ENCODE data around the gene GATAD2A.

GATAD2A gene

DNA sequence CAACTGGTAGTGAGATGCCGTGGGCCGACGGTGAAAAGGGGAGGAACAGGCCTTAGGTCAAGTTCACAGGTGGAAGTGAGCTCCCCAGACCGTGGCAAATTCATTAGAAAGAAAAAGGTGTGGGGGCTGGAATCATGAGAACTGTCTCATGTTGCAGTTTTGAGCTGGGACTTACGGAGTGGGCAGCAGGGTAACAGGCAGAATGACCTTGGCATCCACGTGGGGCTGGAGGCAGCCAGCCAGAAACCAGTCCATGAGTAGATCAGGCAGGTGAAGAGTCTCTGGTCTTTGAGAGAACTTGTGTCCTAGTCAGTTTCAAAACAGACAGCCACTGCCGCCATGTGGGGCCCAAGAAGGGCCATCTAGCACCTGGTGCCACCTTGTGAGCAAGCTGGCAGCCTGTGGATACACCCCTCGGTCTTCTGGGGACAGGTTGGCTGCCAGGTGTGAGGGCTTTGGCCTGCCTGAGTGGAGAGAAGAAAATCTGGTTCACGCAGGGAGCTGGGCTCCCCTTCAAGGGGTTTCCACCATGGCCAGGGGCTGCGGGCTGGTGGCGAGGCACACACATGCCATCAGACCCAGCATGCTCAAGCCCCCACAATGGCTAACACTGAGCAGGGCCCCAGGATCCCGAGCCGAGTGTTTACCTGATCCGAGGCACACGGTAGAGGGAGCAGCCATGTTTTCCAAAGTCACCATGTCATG is 86.0 kb downstream of the GATAD2A start:
- no peak for DNase-seq

DNA sequence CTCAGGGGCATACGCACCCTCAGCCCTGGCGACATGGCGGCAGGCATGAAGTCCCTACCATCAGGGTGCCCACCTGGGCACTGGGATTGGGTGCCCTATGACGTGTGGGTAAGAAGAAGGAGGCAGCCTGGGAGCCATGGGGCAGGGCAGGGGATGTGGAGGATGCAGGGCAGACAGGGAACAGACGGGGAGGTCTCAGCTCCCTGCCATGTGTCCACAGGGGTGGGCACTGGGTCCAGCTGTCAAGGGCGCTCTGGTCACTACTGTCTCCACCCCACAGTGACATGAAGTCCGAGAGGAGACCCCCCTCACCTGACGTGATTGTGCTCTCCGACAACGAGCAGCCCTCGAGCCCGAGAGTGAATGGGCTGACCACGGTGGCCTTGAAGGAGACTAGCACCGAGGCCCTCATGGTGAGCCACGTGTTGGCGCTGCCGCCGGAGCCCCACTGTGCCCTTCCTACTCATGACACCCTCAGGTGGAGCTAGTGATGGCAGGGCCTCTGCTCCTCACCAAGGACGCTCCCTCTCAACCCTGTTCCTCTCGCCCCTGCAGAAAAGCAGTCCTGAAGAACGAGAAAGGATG is 86.6 kb downstream of the GATAD2A start:
- DNase-seq, result no peak

DNA sequence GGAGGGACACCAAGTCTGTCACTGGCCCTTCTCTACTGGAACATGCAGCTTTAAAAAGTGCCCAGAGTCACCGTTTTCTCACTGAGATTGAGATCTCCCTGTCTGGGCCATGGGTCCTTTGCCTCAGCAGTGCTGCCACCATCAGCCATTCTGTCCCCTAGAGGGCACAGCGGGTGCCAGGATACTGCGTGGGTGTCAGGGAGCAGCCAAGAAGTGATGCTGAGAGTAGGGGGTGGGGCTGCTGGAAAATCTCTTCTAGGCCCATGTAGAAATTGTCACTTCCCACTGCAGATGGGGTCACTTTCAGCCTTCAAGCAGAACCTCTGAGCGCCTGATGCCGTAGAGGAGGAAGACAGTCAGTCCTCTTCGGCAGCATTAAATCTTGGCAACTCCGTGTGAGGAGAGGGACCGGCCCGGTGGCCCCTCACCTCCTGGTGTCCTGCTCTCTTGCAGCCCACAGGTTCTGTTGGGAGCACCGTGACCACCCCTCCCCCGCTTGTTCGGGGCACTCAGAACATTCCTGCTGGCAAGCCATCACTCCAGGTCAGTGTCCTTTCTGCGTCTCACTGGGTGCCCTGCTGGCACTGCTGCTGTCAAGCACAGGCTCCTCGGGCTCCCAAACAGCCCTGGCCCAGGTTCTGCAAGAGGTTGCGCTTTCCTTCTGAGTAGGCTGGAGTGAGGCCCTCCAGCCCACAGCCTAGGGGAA is 88.5 kb downstream of the GATAD2A start:
- no peak for DNase-seq

DNA sequence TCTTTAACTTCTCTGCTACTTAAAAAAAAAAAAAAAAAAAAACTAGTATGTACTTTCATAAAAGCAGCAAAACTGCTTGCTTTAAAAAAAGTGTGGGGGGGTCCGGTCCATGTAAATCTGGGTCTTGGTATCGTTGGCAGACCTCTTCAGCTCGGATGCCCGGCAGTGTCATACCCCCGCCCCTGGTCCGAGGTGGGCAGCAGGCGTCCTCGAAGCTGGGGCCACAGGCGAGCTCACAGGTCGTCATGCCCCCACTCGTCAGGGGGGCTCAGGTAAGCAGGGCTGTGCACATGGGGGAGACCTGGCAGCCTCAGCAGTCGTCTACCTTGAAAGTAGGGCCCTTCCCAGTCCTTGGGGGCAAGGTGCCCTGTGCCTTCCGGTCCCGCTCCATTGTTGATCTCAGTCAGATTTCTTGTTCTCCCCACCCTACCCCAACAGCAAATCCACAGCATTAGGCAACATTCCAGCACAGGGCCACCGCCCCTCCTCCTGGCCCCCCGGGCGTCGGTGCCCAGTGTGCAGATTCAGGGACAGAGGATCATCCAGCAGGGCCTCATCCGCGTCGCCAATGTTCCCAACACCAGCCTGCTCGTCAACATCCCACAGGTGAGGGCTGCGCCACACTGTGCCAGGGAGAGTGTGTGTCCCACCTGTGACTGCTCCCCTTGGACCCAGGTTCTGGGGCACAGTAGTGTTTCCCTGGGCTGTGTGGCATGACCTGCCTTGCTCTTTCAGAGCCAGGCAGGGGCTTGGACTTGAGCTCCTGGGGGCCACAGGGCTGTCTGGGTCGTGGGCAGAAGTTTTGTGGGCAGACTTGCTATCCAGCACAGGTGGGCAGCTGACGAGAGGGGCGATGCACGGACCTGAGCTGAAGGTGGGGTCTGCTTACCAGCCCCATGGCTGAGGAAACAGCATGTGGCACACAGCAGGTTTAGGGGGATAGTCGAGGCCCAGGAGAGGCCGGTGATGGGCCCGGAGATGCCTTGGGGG is 90.4 kb downstream of the GATAD2A start:
- DNase-seq, result no peak

DNA sequence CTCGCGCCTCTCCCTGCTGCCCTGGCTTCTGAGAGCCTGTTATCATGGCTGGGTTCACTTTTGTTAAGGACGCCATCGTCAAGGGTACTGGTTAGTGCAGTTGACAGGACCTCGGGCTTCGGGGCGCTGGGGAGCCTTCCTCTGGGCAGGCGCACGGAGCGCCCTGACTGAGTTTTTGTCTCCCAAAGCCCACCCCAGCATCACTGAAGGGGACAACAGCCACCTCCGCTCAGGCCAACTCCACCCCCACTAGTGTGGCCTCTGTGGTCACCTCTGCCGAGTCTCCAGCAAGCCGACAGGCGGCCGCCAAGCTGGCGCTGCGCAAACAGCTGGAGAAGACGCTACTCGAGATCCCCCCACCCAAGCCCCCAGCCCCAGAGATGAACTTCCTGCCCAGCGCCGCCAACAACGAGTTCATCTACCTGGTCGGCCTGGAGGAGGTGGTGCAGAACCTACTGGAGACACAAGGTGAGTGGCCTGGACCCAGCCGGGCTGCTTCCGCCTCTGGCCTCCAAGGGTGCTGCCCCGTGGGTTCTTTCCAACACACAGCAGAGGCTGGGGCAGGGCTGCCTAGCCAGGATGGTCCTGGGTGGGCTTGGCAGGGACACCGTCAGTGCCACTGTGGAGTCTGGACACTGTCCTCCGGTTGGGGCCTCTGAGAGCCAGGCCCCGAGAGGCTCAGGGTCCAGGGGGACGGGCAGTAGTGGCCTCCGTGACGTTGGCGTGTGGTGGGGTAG is 92.9 kb downstream of the GATAD2A start:
- DNase-seq, result no peak

DNA sequence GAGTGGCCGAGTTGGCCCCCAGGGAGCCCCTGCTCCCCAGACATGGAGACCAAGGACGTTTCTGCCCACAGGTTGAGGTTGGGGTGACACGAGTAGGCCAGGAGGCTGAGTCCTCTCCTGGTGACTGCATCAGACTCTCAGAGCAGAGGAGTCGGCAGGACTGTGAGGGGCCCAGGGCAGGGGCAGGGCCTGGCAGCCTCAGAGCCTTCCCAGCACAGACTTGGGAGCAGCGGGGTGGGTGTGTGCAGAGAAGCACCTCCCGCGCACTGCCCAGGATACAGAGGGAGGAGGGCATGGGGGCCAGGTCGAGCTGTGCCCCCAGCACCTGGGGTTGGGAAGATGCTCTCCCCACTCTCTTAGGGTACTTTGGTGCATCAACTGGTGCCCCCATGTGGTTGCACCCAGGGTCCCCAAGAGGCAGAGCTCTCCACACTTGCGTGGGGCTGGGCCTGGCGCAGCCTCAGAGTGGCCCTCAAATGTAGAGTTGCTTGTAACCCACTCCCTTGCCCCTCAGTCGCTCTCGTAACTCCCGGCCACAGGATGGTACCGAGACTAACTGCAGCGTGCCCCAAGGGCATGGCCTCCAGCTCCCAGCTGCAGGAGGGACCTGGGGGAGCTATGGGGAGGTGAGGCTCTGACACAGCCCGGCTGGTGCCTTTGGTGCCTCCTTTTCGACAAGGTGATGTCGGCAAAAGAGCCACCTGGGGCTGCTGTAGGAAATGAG is 94.0 kb downstream of the GATAD2A start:
- DNase-seq, result no peak

DNA sequence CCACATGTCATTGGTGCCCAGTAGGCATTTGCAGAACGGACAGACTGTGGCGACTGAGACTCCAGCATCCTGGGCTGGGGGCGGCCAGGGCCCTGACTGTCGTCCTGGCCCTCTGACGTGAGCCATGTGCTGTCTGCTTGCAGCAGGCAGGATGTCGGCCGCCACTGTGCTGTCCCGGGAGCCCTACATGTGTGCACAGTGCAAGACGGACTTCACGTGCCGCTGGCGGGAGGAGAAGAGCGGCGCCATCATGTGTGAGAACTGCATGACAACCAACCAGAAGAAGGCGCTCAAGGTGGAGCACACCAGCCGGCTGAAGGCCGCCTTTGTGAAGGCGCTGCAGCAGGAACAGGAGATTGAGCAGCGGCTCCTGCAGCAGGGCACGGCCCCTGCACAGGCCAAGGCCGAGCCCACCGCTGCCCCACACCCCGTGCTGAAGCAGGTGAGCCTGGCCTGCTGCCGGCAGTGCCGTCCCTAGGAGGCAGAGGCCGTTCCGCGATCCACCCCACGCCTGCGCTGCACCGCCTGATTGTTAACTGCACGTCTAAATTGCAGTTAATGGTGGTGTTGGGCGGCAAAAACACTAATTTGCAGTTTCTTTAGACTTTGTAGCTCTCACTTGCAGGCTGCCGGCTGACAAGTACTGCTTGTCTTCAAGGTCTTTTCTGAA is 95.6 kb downstream of the GATAD2A start:
- no peak for DNase-seq

DNA sequence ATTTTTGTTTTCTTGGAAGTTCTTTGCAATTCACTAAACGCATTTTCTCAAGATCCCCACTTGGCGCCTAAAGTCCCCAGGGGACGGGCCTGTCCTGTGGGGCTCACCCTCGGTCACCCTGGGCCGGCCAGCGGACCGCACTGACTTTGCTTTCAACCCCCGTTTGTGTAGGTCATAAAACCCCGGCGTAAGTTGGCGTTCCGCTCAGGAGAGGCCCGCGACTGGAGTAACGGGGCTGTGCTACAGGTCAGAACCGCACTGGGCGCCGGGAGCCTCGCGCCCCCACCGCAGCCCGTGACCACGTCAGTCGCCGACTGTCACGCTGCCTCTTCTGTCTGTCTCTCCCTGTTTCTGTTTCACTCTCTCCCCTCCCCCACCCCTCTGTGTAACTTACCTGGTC is 96.3 kb downstream of the GATAD2A start:
- DNase-seq, result no peak

GRCh38 chr19:19502281-19502680 is 96.8 kb downstream of the GATAD2A start:
- DNase-seq, result no peak

- no peak for DNase-seq
These were observed 97.5 kb downstream of the GATAD2A start for GRCh38 chr19:19502808-19503602.

GRCh38 chr19:19504754-19505668 is 99.5 kb downstream of the GATAD2A start:
- DNase-seq, result no peak

DNA sequence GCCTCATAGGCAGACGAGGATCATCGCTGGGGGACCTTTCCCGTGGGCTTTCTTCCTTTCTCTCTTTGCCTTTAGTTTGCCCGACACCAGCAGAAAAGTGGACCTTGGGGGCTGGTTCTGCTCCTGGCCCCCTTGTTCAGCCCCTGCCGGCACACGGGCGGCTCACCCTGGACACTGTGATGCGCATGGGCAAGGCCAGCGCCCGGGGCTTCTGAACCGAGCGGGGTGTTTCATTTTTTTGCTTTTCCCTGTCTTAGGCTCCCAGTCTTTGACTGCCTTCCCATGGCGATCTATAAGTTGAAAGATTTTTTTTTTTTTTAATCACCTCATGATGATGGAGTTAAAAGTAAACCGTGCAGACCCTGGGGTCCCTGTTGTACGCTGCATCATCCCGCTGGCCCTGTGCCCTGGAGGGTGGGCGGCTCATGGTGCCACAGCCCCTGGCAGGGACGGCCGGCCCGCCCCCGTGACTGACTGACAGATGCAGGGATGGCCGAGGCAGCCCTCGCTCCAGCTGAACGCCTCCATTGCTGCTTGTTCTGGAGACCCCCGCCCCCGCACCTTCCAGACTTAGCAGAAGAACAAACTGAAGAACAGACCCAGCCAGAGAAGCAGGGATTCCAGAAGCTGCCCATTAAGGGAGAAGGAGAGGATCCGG is 100.3 kb downstream of the GATAD2A start:
- DNase-seq, result no peak

- DNase-seq, result no peak
These were observed 101.1 kb downstream of the GATAD2A start for GRCh38 chr19:19506592-19506991.

DNA sequence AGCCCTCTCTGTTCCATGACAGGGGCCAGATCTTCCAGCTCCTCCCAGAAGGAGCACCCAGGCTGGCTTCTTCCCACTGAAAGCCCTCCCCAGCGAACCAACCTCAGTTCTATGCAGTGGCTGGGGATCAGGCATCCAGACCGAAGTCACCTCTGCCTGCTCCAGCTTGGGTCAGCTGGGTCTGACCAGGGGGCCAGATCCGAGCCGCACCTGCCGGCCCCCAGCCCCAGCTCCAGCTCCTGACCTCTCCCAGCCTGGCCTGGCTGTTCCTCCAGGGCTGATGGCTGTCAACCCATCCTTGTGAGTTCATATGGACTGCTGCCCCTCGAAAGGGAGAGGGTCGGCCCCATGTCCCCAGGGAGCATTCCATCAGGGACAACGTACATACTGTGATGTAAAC is 101.9 kb downstream of the GATAD2A start:
- DNase-seq, result no peak

DNA sequence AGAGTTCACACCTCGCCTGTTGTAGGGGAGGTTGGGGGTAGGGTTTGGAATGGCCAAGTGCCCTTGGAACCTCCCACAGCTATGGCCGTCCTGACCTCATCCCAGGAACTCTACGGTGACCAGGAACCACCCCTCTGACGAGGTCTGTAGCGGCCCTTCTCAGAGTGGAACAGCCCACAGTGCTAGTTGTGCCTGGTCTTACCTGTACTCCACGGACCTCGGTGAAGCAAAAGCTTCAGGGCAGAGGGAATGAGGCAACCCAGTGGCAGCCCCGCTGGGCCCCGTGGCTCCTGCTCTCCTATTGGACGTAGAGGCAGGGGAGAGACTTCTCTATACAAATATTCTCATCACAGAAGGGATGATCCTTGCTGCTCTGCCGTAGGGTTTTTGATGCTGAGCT is 102.7 kb downstream of the GATAD2A start:
- no peak for DNase-seq

DNA sequence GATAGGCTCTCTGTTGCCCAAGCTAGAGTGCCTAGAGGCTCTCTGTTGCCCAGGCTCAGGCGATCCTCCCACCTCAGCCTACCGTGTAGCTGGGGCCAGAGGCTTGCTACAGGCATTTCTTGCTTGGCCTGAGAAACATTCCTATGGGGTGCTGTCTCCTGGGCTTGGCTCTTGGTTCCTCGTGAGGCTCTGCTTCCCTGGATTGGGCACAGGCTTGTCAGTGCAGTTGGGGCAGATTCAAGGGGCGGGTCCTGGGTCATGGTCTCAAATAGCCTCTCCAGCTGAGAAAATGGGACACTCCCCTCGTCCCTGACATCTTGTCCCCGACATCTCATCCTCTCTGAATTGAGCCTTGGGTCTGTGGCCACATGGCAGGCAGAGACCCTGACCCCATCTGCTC is 105.0 kb downstream of the GATAD2A start:
- no peak for DNase-seq

DNA sequence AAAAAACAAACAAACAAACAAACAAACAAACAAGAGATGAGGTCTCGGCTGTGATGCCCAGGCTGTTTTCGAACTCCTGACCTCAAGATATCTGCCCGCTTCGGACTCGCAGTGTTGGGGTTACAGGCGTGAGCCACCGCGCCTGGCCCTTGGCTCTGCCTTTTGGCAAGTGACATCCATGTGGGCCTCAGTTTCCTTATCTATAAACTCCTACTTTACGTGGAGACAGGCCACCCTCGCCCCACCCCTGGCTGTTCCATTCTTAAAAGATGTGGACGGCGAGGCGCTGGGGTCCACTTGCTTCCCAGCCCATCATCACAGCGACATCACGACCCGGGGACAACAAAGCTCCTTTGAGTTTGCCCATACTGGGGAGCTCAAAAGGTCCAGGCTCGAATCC is 108.2 kb downstream of the GATAD2A start:
- DNase-seq, result no peak

DNA sequence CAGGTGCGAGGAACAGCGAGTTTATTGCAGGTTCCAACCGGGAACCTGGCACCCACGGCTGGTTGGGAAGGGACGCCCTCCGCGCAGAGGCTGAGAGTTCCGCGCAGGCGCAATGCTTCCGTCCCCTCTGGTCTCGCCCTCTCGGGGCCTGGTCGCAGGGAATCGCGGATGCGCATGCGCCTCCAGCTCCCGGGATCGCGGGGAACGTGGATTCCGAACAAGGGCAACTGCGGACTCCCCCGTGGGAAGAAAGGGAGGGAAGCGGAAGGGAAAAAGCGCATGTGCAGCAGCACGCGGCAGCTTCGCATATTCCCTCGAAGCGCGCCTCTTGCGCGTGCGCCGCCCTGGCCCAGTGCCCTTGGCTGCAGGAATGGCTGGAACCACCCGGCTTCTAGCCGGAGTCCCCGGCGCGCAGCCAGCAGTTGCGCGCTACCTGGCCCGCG is 108.8 kb downstream of the GATAD2A start:
- no peak for DNase-seq

All from NCI-H446 treated with DMSO at 0.1 percent for 48 hours (cell line).